Ammon's horn (tissue), 1 donor: ENCODE results near the gene MCF2.

ENCODE experiments used
- DNase-seq: peaks from one replicate; pipeline ENCODE4 v3.0.0-alpha.2; 2016; ENCODE audit warnings: low spot score

Gene MCF2

DNA sequence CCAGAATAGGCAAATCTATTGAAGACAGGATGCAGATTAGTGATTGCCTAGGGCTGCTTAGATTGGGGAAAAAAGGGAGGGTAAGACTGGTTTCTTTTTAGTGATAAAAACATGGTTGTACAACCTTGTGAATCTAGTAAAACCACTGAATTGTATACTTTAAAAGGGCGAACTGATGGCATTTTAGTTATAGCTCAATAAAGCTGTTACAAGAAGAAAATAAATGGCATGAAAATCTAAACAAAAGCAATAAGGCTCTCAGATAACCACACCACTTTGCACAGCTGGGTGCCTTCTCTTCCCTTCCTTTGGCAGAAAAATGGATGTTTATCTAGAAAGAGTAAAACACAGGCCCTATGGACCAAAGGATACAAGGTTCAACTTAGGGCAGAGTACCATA, 107.9 kb downstream of the MCF2 start:
- DNase-seq: no peak

DNA sequence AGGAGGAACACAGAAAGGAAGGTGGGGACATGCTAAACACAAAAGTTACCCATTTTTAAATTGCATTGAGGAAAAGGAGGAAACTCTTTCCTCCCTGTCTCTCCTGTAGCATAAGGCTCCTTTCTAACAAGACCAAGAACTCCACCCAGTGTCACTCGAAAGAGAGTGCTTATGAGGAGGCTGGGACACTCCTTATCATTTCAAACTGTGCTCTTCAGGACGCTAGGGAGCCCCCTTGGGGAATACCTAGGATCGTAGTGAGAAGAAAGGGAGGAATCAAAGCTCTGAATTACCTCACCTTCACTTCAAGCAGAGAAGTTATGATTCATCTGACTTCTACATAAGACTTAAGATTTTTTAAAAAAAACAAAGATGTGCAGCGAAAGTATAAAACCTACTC, 111.9 kb downstream of the MCF2 start:
- DNase-seq: no peak

GRCh38 chrX:139585613-139586012, 122.4 kb downstream of the MCF2 start:
- DNase-seq: no peak

DNA sequence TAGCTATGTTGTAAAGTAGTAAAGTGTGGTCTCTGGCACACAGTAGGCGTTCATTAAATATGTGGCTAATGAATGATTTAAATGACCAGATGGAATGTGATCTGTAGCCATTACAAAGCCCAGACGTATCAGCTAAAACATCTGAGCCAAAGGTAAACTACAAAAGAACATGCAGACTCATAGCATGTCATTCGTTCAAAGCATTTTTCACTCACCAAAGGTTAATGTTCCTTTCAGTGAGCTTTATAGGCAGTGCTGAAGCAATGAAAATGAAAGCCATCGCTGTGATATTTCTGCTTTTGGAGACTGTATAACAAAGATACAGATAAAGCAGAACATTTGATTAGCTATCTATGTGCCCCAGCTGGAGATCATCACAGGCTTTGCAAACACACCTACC, 126.9 kb downstream of the MCF2 start:
- no peak for DNase-seq

GRCh38 chrX:139566981-139567380, 141.0 kb downstream of the MCF2 start:
- DNase-seq: no peak

DNA sequence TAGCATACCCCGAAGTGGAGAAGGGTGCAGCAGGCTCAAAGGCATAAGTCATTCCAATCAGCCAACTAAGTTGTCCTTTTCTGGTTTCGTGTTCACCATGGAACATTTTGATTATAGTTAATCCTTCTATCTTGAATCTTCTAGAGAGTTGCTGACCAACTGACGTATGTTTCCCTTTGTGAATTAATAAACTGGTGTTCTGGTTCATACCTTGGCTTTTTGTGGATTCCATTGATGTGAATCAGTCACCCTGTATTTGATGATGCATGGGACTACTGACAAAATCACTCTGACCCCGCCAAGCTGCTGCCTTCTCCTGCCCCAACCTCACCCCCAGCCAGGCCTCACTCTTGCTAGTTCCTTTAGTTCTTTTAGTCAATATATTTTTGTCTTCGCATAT, 144.7 kb downstream of the MCF2 start:
- DNase-seq: no peak

GRCh38 chrX:139560221-139560620, 147.7 kb downstream of the MCF2 start:
- no peak for DNase-seq

GRCh38 chrX:139559383-139560042, 148.5 kb downstream of the MCF2 start:
- peak; percentile 56 for DNase-seq

DNA sequence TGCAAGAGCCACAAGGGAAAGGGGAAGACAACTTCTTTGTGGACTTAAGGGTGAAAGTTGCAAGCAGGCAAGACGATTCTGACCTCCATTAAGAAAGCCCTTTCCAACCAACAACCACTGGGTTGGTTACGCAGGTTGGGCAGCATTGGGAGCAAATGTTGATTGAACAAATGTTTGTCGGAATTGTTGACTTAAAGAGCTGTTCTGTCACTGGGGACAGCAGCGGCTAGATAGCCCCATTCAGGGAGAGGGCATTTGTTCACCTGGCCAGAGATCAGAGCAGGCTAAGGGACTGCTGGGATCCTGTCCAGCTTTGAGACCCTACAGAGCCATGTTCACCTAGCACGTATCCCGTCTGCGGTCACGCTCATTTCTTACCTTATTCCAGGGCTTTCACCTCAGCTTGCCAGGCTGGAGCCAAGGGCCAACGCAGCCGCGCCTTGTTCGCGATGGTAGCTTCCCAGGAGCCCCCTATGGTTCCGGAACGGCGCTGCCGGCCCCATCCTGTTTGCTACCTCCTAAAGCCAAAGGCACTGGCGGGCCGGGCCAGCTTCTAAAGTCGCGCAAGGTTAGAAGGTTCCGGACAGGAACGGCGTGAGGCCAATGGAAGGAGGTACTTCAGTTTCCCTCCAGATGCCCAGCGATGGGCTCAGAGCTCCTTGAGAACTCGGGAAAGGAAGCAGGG, 152.8 kb downstream of the MCF2 start:
- DNase-seq: no peak

DNA sequence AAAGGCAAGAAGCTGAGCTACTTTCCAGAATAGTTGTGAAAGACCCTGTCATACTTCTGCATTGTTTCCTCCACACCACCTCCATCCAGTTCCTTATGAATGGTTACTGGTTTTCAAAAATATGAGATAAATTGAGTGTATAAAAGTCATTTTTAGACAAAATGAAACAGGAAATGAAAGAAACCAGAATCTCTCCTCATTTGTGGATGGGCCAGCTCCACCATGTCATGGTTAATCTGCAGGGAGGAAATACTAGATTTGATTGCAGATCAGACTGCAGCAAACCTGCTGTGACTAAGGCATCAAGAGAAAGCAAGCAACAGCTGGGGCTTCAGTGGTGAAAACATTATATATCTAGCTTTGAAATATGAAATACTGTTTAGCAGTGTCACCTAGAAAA, 153.6 kb downstream of the MCF2 start:
- no peak for DNase-seq

DNA sequence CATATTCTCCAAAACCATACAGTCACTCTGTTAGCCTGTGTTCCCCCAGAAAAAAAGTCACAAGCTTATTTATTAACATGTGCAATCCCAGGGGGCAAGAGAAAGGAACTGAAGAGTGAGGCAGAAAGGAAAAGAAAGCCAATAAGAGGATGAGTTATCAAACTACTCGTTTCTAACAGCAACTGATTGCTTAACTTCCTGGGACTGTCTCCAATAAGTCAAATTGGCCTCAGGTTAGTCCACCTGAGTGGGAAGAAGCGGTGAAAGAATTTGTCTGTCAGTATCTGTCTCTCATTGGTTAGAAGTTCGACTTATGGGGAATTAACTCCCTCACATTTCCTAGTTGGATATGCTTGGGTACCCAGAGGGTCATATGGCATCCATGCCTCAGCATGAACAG, 163.4 kb downstream of the MCF2 start:
- DNase-seq: no peak

DNA sequence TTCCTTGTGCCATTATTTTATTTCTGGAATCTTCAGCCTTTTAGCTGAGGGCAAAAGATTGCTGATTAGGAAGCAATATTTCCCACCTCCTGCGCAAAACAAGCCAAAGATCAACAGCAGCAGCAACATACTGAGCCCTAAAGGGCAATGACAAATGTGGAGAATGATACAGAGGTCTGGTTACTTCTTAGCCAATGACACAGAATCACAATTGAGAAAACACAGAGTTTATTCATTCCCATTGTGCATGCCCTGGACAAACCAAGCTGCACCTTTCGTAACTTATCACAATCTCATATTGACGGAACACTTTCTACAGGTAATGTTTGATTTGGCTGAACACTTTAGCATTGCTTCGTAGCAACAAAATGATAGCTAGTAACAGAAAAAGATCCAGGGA, 164.0 kb downstream of the MCF2 start:
- DNase-seq: no peak

DNA sequence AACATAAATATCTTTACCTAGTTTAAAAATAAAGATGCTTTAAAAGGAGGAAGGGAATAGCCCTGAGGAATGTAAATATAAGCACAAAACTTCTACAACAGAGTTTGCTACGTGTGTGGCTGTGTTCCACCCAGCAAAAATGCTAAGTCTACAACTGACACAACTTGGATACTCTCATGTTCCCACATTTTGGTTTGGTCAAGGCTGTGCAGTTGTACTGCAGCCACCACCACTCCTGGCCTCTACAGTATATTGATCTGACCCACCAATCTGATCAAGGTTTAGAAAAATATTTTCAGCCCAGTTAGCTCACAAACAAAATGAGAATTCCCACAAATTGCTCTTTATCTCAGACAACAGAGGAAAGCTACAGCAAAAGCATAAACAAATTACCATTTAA, 165.3 kb downstream of the MCF2 start:
- no peak for DNase-seq

DNA sequence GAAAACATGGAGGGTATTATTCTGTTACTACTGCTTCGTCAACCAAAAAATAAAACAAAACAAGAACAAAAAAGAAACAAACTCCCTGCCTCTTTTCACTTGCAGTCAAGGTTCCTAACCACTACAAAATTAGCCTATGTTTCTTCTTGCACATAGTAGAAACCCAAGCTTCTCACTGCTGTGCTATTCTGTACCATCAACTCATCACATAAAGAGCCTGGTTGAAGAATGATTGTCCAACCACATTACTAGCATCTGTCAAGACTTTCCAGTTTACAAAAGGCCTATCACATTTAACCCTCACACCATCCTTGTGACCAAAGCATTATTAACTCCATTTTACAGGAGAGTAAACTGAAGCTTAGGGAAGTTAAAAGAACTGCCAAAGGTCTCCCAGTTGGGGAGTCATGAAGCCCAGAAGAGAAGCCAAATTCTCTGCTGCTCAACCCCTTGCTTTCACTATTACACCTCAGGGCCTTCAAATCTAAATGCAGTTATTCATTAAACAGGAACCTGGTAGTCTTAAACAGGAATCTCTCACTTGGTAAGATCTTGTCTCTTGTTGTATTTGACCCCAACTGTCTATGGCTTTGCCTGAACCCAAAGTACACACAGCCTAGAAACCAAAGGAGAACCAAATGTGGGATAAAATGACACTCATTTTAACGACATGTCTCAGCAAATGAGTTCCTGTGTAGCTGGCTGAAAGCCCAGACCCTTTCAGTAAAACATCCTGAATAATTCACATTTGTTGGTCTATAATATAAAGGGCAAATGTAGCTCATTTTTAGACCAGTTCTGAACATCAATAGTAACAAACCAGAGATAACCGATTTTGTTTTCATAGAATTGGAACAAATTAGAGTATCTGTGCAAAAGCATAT, 168.8 kb downstream of the MCF2 start:
- no peak for DNase-seq

GRCh38 chrX:139533444-139533843, 174.5 kb downstream of the MCF2 start:
- no peak for DNase-seq

DNA sequence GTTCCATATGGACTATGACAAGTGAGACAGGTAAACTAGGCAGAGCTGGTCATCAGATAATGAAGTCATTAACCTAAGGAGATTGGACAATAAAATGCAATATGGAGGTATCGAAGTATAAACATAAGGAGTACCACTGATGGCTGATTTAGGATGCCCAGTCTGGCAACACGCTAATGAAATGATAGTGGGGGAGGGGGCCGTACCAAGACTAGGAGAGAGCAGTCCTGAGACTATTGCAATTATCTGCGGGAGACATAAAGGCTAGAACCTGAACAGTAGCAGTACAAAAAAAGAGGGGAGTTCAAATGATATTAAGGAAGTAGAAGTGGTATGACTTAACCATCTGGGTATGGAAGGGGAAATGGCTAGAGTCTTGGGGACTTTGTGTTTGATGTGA, 175.1 kb downstream of the MCF2 start:
- DNase-seq: no peak
